NCI-H1048 (cell line): ENCODE data around the gene GNB1.
A peak's percentile ranks its signal among the peaks of the same experiment; 100 is the strongest.
"Not testable (repeated sequence)": the region's sequence is repeated elsewhere in the genome, so short reads cannot be mapped to it uniquely, and the experiment has no call there.

Experiments
- DNase-seq: peaks from one replicate; lab custom pipeline; 2025; lab: John Stamatoyannopoulos, UW

GNB1 gene

DNA sequence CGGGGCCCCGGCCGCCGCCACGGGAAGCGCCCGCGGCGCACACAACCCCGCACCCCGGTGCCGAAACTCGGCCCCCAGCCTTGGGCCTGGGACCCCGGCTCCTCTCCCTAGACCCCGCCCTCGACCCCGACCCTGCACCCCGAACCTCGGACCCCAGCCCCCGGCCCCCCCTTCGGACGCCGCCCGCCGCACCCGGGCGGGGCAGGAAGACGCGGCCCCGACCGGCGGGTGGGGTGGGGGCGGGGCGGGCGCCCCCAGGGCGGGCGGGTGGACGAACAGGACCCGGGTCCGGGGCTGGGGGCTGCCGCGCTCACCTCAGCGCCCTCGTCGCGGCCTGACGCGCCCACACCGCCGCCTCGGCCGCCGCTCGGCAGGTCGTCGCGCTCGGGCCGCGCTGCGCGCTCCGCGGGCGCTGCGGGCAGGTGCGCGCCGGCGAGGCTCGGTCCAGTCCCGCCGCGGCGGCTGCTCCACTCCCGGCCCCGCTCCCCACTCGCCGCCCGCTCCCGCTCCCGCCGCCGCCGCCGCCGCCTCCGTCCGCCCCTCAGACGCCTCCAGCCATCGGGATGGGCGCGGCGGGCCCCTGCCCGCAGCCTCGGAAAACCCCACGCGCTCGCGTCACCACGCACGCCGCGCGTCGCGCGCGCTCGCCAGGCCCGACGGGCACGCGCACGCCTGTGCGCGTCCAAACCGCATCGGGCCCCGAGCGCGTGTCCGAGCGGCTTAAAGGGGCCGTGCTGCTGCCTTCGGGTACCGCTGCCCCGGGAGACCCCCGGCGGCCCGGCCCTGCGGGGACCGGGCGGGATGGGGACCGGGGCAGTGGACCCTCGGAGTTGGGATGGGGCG, at the start of gene GNB1:
Gene GNB1, minus strand, starts transcription at position 582 of the 843 bp plus-strand sequence. CDS start 65,634 bp downstream, outside the sequence.
- DNase-seq, result peak; percentile 81

GRCh38 chr1:1940123-1940425, 49.2 kb upstream of the GNB1 start:
- DNase-seq, result no peak

- DNase-seq, result no peak
These were observed 48.6 kb upstream of the GNB1 start for GRCh38 chr1:1939296-1940122.

DNA sequence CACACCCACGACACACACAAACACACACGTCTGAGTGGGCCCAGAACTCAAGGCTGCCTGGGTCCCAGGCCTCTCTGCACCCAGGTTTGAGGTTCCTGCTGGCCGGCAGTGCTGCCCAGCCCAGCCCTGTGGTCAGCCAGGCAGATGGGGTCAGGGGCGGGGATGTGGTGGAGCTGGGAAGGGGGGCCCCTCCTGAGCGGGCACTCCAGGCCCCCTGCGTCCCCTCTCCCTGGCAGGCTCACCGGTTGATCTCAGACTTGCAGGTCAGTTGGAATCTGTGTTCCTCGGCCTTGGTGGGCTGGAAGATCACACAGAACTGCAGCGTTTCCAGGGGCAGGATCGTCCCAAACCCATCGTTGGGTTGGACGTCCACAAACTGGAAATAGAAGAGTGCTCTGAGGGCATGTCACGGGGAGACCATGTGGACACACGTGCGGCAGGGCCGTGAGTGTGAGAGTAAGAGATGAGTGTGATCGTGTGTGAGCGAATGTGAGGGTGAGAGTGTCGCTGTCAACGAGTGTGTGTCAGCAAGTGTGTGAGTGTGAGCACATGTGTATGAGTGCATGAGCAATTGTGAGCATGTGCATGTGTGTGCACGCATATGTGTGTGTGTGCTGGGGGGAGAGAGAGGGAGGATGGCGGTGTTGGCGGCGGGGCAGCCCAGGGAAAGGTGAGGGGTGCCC, 47.9 kb upstream of the GNB1 start:
- no peak for DNase-seq

- DNase-seq, result no peak
These were observed 47.3 kb upstream of the GNB1 start for GRCh38 chr1:1938276-1938573.

DNA sequence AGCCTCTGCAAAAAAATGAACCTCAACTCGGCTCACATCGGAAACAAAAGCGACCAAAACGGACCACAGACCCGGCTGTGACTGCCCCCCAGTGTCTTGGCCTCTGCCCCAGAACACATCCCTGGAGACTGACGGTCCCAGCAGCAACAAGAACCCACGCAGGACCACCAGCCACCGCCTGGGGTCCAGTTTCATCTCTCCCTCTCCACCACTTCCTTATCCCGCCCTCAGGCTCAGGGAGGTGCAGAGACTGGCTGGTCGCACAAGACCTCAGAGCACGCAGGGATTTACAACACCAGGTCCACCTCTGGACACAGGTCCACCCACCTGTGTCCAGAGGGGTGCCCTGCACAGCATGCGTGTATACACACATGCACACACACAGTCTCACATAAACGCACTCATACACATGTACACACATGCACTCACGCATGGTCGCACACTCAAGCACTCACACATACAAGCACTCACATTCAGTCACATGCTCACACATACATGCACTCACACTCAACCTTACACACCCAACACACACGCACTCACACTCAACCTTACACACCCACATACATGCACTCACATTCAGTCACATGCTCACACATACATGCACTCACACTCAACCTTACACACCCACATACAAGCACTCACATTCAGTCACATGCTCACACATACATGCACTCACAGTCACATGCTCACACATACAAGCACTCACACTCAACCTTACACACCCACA, 46.8 kb upstream of the GNB1 start:
- no peak for DNase-seq

DNA sequence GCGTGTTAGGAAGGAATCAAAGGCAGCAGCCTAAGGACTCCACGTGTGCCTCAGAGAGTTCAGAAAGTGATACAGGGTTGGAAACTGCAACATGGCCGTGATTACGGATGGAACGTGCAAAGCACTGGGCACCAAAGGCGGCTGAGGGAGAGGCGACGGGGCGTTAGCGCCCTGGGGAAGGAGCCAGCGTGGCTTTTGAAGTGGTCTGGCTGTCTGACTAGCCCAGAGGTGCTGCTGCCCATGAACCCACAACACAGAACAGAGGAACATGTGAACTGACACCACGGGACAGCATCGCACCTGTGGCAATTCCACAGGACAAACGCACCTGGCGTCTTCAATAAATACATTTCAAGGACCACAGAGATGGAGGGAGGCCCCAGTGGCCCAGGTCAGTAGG, 46.2 kb upstream of the GNB1 start:
- DNase-seq, result no peak

- DNase-seq, result not testable (repeated sequence)
These were observed 44.0 kb upstream of the GNB1 start for GRCh38 chr1:1934848-1935247.

GRCh38 chr1:1929639-1930545, 39.0 kb upstream of the GNB1 start:
- no peak for DNase-seq

DNA sequence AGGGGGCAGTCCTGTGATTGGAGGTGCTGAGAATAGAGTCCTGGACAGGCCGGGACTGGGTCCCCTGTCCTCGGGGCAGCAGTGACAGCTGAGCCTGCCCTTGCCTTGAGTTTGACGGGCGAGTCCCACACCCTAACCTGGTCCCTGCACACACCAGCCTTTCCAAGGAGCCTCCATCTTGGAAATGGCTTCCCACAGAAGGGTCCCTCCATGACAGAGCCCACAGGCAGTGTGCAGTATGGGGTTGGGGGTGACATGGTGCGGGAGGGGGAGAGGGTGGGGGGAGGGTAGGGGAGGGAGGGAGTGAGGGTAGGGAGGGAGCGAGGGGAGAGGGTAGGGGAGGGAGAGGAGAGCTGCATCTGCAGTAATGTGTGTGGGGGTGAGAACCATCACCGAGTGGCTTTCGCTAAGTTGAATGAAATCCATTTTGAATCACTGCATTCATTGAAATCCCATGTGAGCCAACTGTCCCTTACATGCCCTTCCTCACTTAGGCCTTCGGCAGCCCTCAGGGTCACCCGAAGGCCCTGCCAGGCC, 38.3 kb upstream of the GNB1 start:
- no peak for DNase-seq

GRCh38 chr1:1928231-1929101, 37.6 kb upstream of the GNB1 start:
- DNase-seq, result no peak

GRCh38 chr1:1927751-1928150, 36.9 kb upstream of the GNB1 start:
- DNase-seq, result no peak

DNA sequence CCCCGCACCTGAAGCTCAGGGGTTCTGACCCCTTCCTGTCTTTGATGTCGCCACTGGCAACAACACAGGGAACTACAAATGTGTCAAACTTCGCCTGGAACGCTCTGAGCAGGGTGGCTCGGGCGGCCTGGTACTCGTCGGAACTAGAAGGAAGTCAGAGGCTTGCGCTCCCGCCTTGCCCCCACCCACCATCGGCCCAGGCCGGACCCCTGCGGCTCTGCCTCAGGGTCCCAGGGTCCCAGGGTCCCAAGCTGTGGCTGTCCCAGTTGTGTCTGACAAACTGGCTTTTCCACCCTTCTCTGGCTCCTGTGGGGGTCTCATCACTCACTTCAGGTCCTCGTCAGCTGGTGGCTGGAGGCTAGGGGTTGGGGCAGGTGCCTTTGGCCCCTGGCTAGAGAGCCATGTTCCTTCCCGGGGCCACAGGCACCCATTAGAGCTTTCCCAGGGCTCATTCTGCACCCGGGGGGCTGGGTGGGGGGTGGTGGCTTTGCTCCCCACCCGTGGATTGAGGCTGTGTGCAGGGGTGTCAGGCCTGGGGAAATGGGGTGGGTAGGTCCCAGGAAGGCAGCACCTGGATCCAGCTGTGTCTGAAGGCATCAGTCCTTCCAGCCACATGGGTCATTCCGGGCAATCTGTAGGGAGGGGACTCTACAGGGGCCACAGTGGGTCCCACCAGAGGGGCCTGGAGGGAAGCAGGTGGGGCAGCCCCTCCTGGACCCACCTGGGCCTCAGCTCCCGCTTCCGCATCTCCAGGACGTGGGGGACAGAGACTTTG, 36.2 kb upstream of the GNB1 start:
- DNase-seq, result no peak

DNA sequence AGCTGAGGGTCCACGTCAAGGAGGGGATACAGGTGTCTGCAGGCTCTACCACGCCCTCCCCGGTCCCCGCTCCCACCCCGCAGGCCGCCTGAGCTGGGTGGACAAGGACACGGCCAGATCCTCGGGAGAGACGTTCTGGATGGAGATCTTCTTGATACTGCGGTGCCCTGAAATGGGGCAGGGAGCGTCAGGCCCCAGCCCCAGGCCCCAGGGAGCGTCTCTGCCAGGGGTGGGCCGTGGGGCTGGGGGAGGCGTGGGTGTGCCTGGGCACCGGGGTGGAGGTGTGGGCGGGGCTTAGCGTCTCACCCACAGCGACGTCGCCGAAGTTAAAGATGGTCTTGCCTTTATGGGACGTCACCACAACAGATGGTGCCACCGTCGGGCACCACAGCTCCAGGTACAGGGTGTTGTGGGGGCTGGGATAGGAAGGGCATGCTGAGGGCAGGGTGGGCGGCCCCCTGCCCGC, 35.5 kb upstream of the GNB1 start:
- DNase-seq, result no peak

DNA sequence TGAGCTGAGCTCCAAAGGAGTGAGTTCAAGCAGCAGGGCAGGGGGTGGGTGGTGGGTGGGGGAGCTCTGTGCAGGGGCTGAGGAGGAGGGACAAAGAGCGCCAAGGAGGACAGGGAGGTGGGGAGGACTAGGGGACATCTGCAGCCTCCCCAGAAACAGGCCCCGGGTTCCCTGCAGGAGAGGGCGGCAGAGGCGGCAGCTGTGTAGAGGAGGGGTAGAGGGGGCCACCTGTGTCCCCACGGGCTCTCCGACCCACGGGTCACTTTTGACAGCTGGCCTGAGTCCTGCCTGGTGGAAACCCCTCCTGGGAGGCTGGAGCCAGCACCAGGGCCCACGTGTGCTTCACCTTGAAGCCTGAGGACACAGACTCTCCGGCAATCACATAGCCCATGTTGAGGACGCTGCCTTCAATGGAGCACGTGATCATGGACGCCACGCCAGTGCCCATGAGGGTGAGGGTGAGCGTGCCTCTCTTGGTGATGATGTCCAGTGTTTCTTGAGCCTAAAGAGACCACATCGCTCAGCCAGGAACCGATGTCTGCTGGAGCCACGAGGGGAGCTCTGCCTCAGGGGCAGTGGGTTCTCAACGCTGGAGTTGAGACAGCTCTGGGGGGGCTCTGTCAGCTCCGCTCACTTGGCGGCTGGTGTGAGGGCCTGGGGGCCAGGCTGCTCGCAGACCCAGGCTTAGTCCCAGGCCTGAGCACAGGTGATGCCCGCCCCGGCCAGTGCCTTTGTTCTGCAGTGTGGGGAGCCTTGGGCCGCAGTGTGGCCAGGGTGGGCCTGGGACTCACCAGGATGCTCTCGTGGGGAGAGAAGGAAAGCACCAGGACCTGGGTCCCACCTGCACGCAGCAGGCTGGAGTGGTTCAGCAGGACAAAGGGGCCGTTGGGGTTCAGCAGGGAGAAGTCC, 34.8 kb upstream of the GNB1 start:
- DNase-seq, result no peak

DNA sequence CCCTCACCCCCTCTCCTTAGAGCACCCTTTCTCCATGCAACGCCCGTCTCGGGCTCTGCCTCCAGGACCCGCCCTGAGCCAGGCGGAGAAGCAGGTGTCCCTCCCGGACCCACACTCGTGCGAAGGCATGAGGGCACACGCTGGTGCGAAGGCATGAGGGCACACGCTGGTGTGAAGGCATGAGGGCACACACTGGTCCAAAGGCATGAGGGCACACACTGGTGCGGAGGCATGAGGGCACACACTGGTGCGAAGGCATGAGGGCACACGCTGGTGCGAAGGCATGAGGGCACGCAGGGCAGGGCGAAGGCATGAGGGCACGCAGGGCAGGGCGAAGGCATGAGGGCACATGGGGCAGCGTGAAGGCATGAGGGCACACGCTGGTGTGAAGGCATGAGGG, 34.0 kb upstream of the GNB1 start:
- no peak for DNase-seq

- no peak for DNase-seq
These were observed 33.5 kb upstream of the GNB1 start for GRCh38 chr1:1924386-1924785.
